GM06990 (cell line): ENCODE measurements around the gene LPP.

ENCODE experiments used
- DNase-seq: peaks from one replicate; pipeline ENCODE4 v3.0.0-alpha.2; 2011; ENCODE audit not compliant: insufficient read length; ENCODE audit errors: extremely low read depth
- H3K27me3 ChIP-seq: replicated peaks from 2 replicates; pipeline ENCODE4 v1.6.0; 2011; ENCODE audit warnings: low read length; ENCODE audit not compliant: control insufficient read depth, insufficient read depth
- H3K36me3 ChIP-seq: 2 replicates; pipeline ENCODE4 v1.5.1; 2011; ENCODE audit warnings: low read length; ENCODE audit not compliant: control insufficient read depth, insufficient read depth
- H3K4me3 ChIP-seq: replicated peaks from 2 replicates; pipeline ENCODE4 v1.5.1; 2011; ENCODE audit warnings: low read depth, mild to moderate bottlenecking, control low read depth, low read length
- CTCF ChIP-seq: IDR thresholded peaks from 2 replicates; pipeline ENCODE4 v1.5.1; 2011; ENCODE audit warnings: low read length, control low read depth, mild to moderate bottlenecking, inconsistent platforms; ENCODE audit not compliant: insufficient read depth, poor library complexity, severe bottlenecking

LPP gene

GRCh38 chr3:188817103-188817934, 663.4 kb downstream of the LPP start:
- DNase-seq: no peak
- H3K27me3 ChIP-seq: no peaks in the 10 kb centered on the region; the same call in 1 of the 2 replicates
- no peak for TF ChIP-seq CTCF
- H3K4me3 ChIP-seq: no peak overlapping the region
- no peaks in the 10 kb centered on the region for H3K36me3 ChIP-seq

GRCh38 chr3:188817935-188818269, 663.9 kb downstream of the LPP start:
- H3K27me3 ChIP-seq: no peaks in the 10 kb centered on the region; the same call in 1 of the 2 replicates
- H3K36me3 ChIP-seq: no peaks in the 10 kb centered on the region
- TF ChIP-seq CTCF: no peak
- no peak overlapping the region for H3K4me3 ChIP-seq
- no peak for DNase-seq

- no peak for DNase-seq
- Histone ChIP-seq H3K27me3 (no peaks in the 10 kb centered on the region; the same call in 1 of the 2 replicates), H3K4me3 (no peak overlapping the region), H3K36me3 (no peaks in the 10 kb centered on the region)
- no peak for TF ChIP-seq CTCF
Measured at GRCh38 chr3:188818282-188818681, 664.3 kb downstream of the LPP start.

GRCh38 chr3:188819939-188820338, 666.0 kb downstream of the LPP start:
- no peaks in the 10 kb centered on the region for H3K36me3 ChIP-seq
- no peak for DNase-seq
- no peaks in the 10 kb centered on the region; the same call in 1 of the 2 replicates for H3K27me3 ChIP-seq
- no peak overlapping the region for H3K4me3 ChIP-seq
- no peak for TF ChIP-seq CTCF

- H3K27me3 ChIP-seq: no peaks in the 10 kb centered on the region; the same call in 1 of the 2 replicates
- TF ChIP-seq CTCF: no peak
- no peak for DNase-seq
- no peaks in the 10 kb centered on the region for H3K36me3 ChIP-seq
- no peak overlapping the region for H3K4me3 ChIP-seq
Measured at GRCh38 chr3:188822004-188822403, 668.0 kb downstream of the LPP start.

- H3K36me3 ChIP-seq: no peaks in the 10 kb centered on the region
- TF ChIP-seq CTCF: no peak
- DNase-seq: no peak
- no peak overlapping the region for H3K4me3 ChIP-seq
- H3K27me3 ChIP-seq: no peaks in the 10 kb centered on the region; the same call in 1 of the 2 replicates
Measured at GRCh38 chr3:188822411-188822810, 668.5 kb downstream of the LPP start.
